ENCODE measurements around the gene HLX. TPM values are rescaled to one million over a fixed set of nuclear protein-coding genes. Genes with fewer than 3 reads are reported as not detected.

Gene HLX
- total RNA-seq, 1 donor from 2014 or later: 0.63 TPM

GRCh38 chr1:220852408-220852807, 26.8 kb upstream of the HLX start:
- H3K4me3 ChIP-seq (ENCODE audit: low read depth, low read length): no peak overlapping the region
- no peak for TF ChIP-seq CTCF (conservative IDR thresholded peaks at IDR 0.05; ENCODE audit: low read depth, low read length)
- DNase-seq (ENCODE audit: low read depth): no peak

GRCh38 chr1:220872296-220872695, 6.9 kb upstream of the HLX start:
- no peak overlapping the region for H3K4me3 ChIP-seq (ENCODE audit: low read depth, low read length)
- no peak for TF ChIP-seq CTCF (conservative IDR thresholded peaks at IDR 0.05; ENCODE audit: low read depth, low read length)
- no peak for DNase-seq (ENCODE audit: low read depth)

- DNase-seq (ENCODE audit: low read depth): no peak
- H3K4me3 ChIP-seq (ENCODE audit: low read depth, low read length): no peak overlapping the region
- no peak for TF ChIP-seq CTCF (conservative IDR thresholded peaks at IDR 0.05; ENCODE audit: low read depth, low read length)
Measured at GRCh38 chr1:220873087-220873486, 6.2 kb upstream of the HLX start.

GRCh38 chr1:220873868-220874655, 5.2 kb upstream of the HLX start:
- peak; percentile 76 for TF ChIP-seq CTCF (conservative IDR thresholded peaks at IDR 0.05; ENCODE audit: low read depth, low read length)
- no peak overlapping the region for H3K4me3 ChIP-seq (ENCODE audit: low read depth, low read length)
- DNase-seq (ENCODE audit: low read depth): no peak

GRCh38 chr1:220875260-220875659, 4.0 kb upstream of the HLX start:
- no peak overlapping the region for H3K4me3 ChIP-seq (ENCODE audit: low read depth, low read length)
- no peak for TF ChIP-seq CTCF (conservative IDR thresholded peaks at IDR 0.05; ENCODE audit: low read depth, low read length)
- no peak for DNase-seq (ENCODE audit: low read depth)

GRCh38 chr1:220876511-220877376, 2.5 kb upstream of the HLX start:
- no peak for DNase-seq (ENCODE audit: low read depth)
- TF ChIP-seq CTCF (conservative IDR thresholded peaks at IDR 0.05; ENCODE audit: low read depth, low read length): no peak
- H3K4me3 ChIP-seq (ENCODE audit: low read depth, low read length): no peak overlapping the region
